Hypothalamus (tissue), 51 donors: Measurements from ENCODE around the gene MUC4.
"Not testable (repeated sequence)": the region's sequence is repeated elsewhere in the genome, so short reads cannot be mapped to it uniquely, and the experiment has no call there.

ENCODE experiments used
- DNase-seq, 51 donors: peaks; one replicate each; lab custom pipeline; 2025; lab: John Stamatoyannopoulos, UW

MUC4 gene

DNA sequence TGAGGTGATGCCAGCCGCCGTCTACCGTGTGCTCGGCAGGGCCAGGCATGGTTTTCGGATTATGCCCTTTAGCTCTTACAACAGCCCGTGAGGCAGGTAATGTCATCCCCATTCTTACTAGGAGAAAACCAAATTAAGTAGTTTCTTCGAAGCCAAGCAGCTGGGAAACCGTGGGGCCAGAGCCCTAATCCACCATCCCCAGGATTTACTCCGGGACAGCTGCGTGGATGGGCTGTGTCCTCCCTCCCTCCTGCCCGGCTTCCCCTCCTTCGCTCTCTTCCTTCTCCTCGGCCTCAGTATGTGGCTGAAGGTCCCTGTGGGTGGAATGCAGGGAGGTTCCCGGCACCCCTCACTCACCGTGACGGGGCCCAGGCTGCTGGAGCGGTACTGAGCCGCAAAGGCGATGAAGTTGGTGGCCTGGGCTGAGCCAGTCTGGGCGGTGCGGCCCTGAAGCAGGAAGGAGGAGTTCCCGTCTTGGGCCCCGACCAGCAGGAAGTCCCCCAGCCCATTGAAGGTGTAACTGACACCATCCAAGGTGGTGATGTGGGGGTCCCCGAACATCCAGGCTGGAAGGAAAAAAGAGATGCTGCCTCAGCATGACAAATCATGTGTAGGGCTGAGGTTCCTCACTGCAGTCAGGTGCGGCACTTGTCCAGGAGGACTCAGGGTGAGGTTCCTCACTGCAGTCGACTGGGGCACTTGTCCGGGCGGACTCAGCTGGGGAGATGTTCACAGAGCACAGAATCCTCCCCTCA lies 48.5 kb downstream of the MUC4 start:
- DNase-seq, result no peak

- DNase-seq, result no peak
These were observed 49.1 kb downstream of the MUC4 start for GRCh38 chr3:195762611-195763010.

- no peak for DNase-seq
These were observed 49.5 kb downstream of the MUC4 start for GRCh38 chr3:195762249-195762585.

GRCh38 chr3:195761567-195762248 lies 50.0 kb downstream of the MUC4 start:
- DNase-seq, result no peak

- no peak for DNase-seq
These were observed 50.6 kb downstream of the MUC4 start for GRCh38 chr3:195761123-195761566.

GRCh38 chr3:195760345-195761122 lies 51.2 kb downstream of the MUC4 start:
- DNase-seq, result peak in 34 of 51 donors; percentile 2 to 81 (median 54)

- no peak for DNase-seq
These were observed 52.9 kb downstream of the MUC4 start for GRCh38 chr3:195758721-195759353.

DNA sequence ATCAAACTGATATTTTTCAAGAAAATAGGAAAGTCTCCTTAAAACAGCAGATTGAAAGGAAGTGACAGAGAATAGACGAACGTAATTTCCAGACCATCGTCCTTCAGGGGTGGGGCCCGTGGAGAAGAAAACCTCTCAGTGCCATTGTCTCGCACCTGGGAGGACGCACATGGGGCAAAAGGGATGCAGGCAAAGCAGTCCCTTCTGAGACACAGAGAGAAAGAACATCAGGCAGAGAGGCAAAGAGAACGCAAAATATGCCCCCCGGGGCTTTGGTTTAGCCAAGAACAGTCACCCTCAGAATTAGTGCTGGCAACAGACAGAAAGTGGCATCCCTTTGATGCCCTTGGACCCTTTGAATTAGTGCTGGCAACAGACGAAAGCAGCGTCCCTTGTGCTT lies 53.9 kb downstream of the MUC4 start:
- no peak for DNase-seq

DNA sequence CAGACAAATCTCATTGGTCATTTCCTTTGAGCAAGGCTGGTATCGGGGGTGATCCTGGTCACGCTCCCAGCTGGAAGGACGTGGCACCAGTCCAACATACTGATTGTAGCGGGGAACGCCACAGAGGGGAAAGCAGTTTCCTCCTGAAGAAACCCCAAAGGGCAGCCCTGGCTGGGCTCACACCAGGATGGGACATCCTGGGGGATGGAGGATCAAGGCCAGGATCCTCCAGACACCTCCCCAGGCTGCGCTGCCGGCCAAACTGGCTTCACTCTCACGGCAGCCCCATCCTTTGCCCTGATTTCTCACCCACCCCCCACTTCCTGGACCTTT lies 54.3 kb downstream of the MUC4 start:
- no peak for DNase-seq

GRCh38 chr3:195755791-195756676 lies 55.7 kb downstream of the MUC4 start:
- no peak for DNase-seq

GRCh38 chr3:195755391-195755790 lies 56.3 kb downstream of the MUC4 start:
- DNase-seq, result no peak

- DNase-seq, result no peak
These were observed 56.8 kb downstream of the MUC4 start for GRCh38 chr3:195754906-195755305.

GRCh38 chr3:195754141-195754540 lies 57.6 kb downstream of the MUC4 start:
- DNase-seq, result no peak

DNA sequence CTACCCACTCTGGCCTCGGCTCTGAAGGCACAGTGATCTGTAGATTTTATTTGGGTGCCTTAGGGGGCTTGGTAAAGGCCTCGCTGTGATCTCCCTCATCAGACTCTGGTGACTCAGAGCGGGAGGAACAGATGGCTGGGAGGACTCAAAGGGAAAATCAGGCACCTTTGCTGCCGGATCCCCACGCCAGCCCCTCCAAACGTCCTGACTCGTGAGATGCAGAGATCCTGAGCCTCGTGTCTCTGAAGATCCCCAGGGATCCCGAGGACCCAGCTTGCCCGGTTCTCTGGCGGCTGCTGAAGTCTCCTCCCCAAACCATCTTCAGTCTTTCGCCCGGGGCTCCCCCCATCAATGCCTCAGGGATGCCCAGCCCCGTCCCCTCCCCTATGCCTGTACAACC lies 58.1 kb downstream of the MUC4 start:
- no peak for DNase-seq

- DNase-seq, result no peak
These were observed 59.0 kb downstream of the MUC4 start for GRCh38 chr3:195752546-195753331.

- DNase-seq, result no peak
These were observed 59.7 kb downstream of the MUC4 start for GRCh38 chr3:195752066-195752465.

DNA sequence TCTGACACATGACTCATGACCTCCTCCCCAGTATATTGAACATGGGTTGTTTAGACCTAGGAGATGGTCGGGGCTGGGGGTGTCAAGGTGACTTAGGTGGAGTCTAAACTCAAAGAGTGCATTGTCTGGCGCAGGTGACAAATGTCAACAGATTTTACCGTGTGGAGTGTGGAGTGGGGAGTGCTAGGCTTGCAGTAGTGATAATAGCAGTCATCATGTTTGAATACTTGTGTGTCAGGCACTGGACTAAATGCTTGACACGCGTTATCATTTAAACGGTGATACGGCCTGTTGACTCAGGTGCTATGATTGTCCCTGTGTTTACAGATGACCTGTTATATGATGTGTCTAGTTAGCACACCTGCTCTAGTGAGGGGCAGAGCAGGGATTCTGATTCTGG lies 60.2 kb downstream of the MUC4 start:
- no peak for DNase-seq

DNA sequence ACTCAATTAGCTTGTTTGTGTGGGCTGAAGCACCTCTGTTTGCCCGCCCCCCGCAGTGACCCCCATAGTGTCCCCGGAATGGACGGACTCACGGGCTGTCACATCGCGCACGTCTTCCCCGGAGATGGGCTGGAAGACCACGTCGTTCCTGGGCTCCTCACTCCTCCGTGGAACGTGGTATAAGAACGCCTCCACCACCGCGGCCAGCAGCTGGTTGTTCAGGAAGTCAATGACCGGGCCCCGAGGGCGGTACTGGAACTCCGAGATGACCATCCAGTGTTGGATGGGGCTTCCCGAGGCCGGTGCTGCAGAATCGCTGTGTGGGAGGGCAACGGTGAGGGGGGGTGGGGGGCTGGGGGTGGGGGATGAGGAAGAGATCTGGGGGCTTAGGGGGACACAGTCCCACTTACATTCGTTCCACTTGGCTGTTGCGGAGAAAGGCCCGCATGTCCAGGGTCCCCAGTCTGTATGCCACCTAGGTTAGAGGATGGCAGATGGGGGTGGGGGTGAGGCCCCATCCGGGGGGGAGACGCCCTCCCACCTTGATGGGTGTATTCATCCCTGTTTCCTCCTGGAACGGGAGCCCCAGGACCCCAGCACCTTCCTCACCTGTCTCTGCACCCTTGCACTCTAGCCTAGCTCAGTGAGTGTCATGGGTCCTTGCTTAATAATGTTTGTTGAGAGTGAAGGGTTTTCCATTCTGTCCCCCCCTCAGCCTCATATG lies 60.8 kb downstream of the MUC4 start:
- no peak for DNase-seq

GRCh38 chr3:195749101-195749500 lies 62.6 kb downstream of the MUC4 start:
- DNase-seq, result not testable (repeated sequence)
